Islet of Langerhans (tissue), 1 donor: ENCODE measurements around the gene HYPK.

Source experiments
- FAIRE-seq: peaks from one replicate; lab custom pipeline; 2011; peaks lifted over from hg19 to GRCh38; lab: Jason Lieb, UNC

The HYPK gene, protein sequence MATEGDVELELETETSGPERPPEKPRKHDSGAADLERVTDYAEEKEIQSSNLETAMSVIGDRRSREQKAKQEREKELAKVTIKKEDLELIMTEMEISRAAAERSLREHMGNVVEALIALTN

DNA sequence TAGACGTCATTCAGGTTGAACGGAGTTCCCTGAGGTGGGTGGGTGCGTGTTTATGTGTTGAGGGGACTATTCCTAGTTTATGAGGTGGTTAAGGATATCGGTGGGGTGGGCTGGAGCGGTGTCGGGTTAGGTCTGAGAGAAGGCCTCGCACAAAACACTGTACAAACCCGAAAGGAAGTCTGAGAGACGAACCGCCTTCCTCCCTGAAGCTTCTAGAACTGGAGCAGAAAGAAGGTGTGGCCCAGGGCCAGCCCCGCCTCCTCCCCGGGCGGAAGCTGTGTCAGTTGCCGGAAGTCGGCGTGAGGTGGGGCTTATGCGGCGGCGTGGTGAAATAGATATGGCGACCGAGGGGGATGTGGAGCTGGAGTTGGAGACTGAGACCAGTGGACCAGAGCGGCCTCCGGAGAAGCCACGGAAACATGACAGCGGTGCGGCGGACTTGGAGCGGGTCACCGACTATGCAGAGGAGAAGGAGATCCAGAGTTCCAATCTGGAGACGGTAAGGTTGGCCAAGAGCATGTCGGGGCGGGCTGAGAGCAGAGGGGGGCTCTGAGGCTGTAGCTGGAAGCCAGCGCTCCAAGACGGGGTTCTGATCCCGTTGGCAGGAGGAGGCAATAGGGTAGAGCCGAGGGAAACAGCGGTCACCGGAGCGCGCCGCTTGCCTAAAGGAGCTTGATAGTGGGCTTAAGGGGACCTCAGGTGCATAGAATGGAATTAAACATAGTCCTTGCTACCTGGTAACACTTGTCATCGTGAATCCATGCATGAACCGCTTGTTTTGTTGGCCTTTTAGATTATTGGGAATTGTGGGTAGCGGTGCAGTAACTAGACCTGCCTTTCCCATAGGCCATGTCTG is at the start of gene HYPK:
Gene HYPK (plus strand): TSS at position 314 of the 856 bp plus-strand sequence. CDS start 24 bp downstream, at position 338.
- no peak for FAIRE-seq

DNA sequence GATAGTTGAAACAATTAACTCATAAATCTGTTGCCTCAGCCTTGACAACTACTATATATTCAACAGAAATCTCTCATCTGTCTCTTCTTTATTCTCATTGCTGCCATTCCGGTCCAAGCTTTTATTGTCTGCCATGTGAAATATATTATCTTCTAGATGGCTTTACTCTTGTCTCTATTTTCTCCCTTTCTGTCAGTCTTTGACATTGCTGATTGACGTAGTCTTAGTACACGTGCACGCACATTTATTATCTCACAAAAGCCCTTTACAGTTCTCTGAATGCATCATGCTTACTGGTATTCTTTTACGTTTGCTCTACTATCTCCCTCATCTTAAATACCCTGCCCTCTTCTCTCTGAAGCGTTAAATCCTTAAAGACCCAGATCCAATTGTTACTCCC is 48.5 kb upstream of the HYPK start:
- FAIRE-seq = no peak

GRCh38 chr15:43762824-43763223 is 37.6 kb upstream of the HYPK start:
- FAIRE-seq = no peak

DNA sequence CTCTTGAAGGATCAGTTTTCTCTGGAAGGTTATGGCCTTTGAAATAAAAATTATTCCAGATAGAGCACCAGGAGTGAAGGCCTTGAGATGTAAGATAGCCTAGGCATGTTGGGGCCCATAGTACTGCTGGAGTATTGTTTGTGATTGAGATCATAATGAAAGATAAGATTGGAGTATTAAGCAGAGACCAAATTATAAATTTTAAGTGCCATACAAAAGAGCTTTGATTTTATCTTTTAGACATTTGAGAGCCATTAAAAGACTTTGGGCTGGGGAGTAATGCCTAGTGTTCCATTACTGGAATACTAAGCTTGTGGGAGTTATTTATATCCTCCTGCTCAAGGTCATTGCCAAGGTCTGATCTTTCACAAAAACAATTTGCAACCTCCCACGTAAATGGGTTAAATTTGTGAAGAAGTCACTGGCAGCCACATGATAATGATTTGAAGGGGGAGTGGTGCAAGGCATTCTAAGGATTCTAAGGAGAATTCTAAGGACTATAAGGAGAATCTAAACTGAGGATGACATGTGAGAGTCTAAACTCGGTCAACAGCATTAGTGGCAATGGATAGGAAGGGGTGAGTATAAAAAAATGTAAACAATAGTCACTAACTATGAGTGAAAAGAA is 36.5 kb upstream of the HYPK start:
- FAIRE-seq = no peak

DNA sequence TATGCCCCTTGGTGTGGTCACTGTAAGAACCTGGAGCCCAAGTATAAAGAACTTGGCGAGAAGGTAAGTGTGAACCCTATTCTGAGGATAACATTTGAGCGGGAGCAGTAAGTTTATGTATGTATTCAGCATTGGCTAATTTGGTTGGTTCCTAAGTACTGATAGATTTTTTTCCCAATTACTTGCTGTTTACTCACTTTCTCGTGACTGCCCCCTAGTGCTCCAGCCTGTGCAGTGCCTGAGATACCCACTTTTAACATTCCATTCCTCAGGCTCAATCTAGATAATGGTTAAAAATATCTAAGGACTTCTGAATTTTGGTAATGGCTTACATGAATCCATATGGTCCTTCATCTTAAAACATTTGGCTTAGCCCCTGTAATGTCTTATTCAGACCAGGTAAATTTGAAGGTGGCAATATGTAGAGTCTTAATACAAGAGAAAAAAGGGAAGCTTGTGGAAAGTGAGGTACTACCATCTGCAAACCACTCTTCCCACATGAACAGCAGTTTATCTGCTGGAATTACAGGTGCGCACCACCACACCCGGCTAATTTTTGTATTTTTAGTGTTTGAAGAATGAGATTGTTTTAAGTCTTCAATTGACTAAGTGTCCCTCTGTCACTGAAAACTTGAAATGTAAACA is 30.7 kb upstream of the HYPK start:
- FAIRE-seq = peak; percentile 82

GRCh38 chr15:43771816-43772215 is 28.6 kb upstream of the HYPK start:
- no peak for FAIRE-seq

DNA sequence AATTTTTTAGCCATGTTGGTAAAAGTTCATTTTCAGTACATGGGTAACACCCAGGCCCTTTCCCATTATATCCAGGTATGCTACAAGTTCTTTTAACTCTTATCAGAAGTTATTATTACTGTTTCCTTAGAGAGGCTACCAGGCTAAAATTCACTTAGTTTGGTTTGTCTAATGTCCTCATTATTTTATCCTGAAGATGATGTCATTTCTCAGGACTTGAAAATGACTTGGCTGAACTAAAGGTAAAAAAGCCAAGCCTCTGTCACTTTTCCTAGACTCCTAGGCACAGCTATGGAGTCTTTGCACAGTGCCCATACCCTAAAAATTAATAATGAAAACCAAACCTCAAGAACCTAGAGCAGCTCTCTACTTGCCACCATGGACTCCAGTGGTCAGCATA is 27.8 kb upstream of the HYPK start:
- FAIRE-seq = no peak

DNA sequence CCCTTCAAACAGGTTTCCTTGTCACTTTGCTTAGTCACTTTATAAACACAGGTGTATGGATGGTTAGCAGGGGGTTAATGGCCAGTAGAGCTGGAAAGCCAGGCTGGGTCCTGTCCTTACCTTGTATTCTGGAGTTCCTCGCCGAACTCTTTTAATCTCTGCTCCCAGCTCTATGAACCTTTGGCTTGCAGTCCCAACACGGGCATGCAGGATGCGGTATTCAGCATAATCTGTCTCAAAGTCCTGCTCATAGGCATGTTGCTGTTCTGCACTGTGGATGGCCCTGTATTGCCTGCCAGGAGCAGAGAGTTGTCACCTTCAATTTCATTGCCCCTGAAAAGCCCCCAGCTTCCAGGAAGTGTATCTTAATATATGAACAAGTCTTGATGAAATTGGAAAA is 26.3 kb upstream of the HYPK start:
- FAIRE-seq = no peak

GRCh38 chr15:43775411-43775965 is 24.9 kb upstream of the HYPK start:
- FAIRE-seq = no peak

- no peak for FAIRE-seq
These were observed 24.2 kb upstream of the HYPK start for GRCh38 chr15:43776101-43776717.

DNA sequence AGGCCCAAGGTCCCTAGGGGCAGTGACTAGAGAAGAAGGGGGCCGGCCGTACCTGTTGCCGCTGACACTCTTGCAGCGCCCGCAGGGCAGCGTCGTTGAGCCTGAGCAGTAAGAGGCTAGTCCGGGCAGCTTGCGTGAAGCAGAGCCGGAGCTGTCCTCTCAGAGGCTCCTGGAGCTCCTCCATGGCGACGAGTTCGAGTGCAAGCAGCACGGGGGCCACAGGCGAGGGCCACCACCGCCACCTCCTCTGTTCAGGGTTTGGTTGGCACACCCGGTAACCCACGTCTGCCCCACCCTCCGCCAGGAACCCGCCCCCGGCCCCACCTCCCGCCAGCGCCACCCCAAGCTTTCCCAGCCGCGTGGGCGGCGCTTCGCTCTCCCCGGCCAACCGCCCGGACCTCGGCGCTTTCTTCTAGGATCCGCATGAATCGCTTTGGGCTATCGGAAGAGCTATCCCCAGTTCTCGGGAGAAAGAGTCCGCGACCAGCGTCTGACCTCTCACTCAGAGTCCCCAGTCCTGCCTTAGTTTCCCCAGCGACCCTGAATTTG is 23.6 kb upstream of the HYPK start, which contains the start of gene ELL3:
Gene ELL3 (minus strand): TSS at position 249 of the 549 bp plus-strand sequence. CDS start 65 bp downstream, at position 184.
- FAIRE-seq = no peak

DNA sequence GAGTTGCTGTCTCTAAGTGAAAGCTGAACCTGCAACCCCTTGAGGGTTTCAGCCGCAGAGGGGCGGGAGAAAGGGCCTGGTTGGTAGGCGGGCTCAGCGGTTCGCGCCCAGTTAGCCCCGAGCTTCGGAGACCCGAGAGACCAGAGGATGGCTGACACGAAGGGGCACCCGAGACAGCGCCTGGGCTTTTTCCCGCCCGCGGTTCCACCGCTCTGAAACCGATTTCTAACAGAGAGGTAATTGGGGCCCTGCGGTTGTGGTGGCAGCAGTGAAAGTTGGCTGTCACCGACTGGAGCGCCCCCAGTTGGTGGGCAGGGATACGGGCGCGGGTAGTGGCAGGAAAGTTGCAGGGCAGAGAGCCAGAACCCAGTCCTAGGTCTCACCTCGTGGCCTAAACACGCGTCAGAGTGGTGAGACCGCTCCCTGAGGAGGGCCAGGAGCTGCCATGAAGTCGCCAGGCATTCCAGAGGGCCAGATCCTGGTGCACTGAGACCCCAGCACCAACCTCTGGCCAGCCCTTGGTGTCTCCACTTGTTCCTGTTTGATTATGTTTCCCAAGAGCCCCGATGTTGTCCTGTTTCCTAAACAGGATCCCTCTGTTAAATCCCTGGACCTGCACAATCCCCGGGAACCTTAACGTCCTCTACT is 23.0 kb upstream of the HYPK start:
- no peak for FAIRE-seq

DNA sequence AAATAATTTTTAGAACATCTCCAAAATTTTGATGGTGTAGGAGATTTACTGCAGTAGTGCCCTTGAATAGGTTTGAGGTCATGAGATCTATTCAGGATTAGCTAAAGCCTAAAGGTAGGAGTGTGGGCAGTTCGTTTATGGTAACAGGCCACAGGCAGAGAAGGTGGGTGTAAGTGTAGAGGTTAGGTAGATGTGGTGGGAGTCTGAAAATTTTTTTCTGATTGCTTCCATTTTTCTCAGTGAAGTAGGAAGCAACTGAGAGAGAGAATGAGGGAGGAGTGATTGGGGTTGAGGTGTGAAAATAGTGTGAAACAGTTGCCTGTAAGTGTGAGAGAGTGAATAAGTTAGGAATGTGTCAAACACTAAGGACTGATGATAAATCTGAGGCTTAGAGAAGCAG is 21.4 kb upstream of the HYPK start:
- FAIRE-seq = no peak

GRCh38 chr15:43789409-43789808 is 11.0 kb upstream of the HYPK start:
- FAIRE-seq = no peak

GRCh38 chr15:43791993-43792760 is 8.2 kb upstream of the HYPK start, which contains the start of gene SERF2:
Gene SERF2, plus strand, starts transcription at chr15:43792320. Its CDS starts 57 bp downstream, at chr15:43792377.
- FAIRE-seq = no peak

DNA sequence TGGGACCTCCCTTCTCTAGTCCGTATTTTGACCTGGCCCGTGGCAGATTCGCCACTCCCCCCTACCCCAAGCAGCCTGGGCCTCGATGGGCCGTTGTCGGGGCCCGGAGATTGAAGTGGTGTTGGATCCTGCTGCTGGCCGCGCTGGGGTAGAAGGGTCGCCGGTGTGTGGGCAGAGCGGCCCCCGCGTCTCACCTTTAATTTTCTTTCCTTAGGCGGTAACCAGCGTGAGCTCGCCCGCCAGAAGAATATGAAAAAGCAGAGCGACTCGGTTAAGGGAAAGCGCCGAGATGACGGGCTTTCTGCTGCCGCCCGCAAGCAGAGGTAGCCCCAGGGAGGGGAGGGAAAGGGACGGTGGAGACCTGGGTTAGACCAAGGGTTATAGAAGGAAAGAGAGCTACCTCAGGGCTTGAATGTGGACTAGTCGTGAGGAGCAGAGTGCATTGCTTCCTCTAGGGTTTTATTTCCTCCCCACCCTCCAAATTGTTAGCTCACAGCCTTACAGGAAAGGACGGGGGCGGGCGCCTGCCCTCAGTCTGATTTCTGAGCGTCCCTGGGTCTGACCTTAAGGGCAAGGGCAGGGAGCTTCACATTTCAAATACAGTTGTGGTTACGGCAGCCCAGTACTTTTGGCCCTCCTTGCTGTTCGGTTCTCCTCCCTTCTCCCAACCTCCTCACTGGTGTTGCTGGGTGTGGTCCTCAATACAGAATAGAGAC is 7.5 kb upstream of the HYPK start:
- FAIRE-seq = no peak

DNA sequence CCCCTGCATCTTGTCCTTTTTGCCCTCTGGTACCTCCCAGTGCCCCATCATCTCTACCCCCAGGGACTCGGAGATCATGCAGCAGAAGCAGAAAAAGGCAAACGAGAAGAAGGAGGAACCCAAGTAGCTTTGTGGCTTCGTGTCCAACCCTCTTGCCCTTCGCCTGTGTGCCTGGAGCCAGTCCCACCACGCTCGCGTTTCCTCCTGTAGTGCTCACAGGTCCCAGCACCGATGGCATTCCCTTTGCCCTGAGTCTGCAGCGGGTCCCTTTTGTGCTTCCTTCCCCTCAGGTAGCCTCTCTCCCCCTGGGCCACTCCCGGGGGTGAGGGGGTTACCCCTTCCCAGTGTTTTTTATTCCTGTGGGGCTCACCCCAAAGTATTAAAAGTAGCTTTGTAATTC is 6.8 kb upstream of the HYPK start:
- FAIRE-seq = no peak

DNA sequence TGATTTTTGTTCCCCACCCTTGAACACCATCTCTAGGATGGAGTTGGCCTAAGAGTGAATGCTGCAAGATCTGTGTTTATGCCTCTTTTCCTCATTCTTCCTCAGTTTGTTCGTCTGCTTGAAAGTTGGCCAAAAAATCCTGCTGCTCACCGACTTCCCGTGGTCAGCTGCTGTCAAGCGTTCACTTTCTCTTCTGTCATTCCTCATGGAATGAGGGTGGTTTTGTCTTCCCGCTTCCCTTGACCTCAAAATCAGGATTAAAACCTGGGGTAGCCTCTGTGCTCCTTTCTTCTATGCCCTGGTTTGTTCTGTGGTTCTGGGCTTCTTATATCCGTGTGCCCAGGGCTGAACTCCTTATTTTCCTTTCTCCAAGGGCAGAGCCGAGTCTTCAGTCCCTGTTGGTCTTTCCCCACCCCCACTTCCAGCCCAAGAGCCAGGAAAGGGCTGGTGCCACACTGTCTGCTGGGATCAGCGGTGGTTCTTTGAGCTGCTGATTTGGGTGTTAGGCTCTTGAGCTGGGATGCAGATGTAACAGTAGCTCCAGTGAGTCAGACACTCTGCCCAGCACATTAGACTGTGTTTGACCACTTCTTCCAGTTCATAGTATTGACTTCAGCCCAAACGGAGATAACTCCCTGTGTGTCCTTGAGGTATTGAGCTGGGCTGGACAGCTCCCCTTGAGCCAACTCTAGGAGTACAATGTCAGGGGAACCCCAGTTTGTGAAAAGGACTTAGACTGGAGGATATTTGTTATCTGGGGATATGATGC is 5.9 kb upstream of the HYPK start:
- no peak for FAIRE-seq

DNA sequence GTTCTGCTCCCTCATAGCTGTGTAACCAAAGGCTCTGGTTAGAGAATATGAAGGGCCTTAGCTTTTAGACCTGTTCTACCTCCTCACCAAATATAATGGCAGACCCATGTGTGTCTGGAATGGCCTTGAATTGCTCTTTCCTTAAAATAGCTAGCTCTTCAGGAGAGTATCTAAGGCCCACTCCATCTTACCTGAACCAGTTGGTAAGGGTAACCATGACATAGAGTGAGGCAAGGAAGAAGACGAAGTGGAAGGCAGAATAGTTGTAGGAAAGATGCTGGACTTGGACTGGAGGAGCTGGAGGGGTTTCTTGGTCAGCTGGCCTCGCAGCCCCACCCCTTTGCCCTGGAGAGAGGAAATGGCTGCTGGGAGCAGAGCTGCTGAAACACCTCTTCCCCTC is 5.2 kb upstream of the HYPK start:
- no peak for FAIRE-seq
